Natural killer cell (primary cell): ENCODE results near the gene LAMA5. TPM values are rescaled to one million over a fixed set of nuclear protein-coding genes. Genes with fewer than 3 reads are reported as not detected.

Experiments used
- ATAC-seq, 3 donors: fragments of 150-1000 bp in 2 of 3; fragments of 200-7000 bp in 1 of 3; cut with Tn5 transposase; 1 replicate in 1 of 3; 2 replicates in 2 of 3; pipeline ENCODE4 v1.10.0; 2021; ENCODE audit warnings: mild to moderate bottlenecking in 2 of 3, moderate library complexity in 2 of 3
- DNase-seq, 2 donors: peaks; one replicate each; pipeline versions ENCODE4 v3.0.0 to v3.0.0-alpha.2; 2013 to 2021; ENCODE audit warnings: mixed read lengths in 1 of 2
- H3K27ac ChIP-seq: one replicate; pipeline ENCODE4 v1.5.1; 2013; ENCODE audit warnings: mild to moderate bottlenecking, low read length
- H3K27me3 ChIP-seq: one replicate; pipeline ENCODE4 v1.6.1; 2013; ENCODE audit warnings: low read length; ENCODE audit not compliant: control insufficient read depth, insufficient read depth
- H3K36me3 ChIP-seq: one replicate; pipeline ENCODE4 v1.6.1; 2013; ENCODE audit warnings: low read length; ENCODE audit not compliant: control insufficient read depth, insufficient read depth
- H3K4me1 ChIP-seq: one replicate; pipeline ENCODE4 v1.6.1; 2013; ENCODE audit warnings: low read length; ENCODE audit not compliant: control insufficient read depth, insufficient read depth
- H3K4me3 ChIP-seq: one replicate; pipeline ENCODE4 v1.5.1; 2013; ENCODE audit warnings: low read length
- H3K9me3 ChIP-seq: one replicate; pipeline ENCODE4 v1.6.1; 2013; ENCODE audit warnings: low read length; ENCODE audit not compliant: control insufficient read depth, insufficient read depth
- H3K27ac Mint-ChIP-seq, 2 donors: one replicate each; pipeline ENCODE4 v1.8.0; 2022; ENCODE audit warnings: mild to moderate bottlenecking in 2 of 2, mixed read lengths in 2 of 2, moderate library complexity in 1 of 2
- H3K27me3 Mint-ChIP-seq, 2 donors: one replicate each; pipeline ENCODE4 v1.8.0; 2022; ENCODE audit warnings: low read depth in 2 of 2, mixed read lengths in 2 of 2
- H3K36me3 Mint-ChIP-seq: one replicate; pipeline ENCODE4 v1.8.0; 2022; ENCODE audit warnings: mixed read lengths
- H3K4me1 Mint-ChIP-seq, 2 donors: one replicate each; pipeline ENCODE4 v1.8.0; 2022; ENCODE audit warnings: mixed read lengths in 2 of 2
- H3K4me3 Mint-ChIP-seq: one replicate; pipeline ENCODE4 v1.8.0; 2022; ENCODE audit warnings: mild to moderate bottlenecking, moderate library complexity, mixed read lengths
- H3K9me3 Mint-ChIP-seq, 2 donors: one replicate each; pipeline ENCODE4 v1.8.0; 2022; ENCODE audit warnings: mixed read lengths in 2 of 2
- CTCF ChIP-seq: fragments of 200-600 bp; IDR thresholded peaks from one replicate; pipeline ENCODE4 v1.8.0; 2022; ENCODE audit warnings: antibody characterized with exemption
- WGBS: methylation state at CpG from one replicate; pipeline ENCODE4 v1.1.7; 2013; ENCODE audit warnings: missing lambda C conversion rate; ENCODE audit not compliant: insufficient coverage; 5-methylcytosine and 5-hydroxymethylcytosine counted together
- intact Hi-C: fragments of 100-400 bp; cut with micrococcal nuclease; formaldehyde crosslinking; loops from one replicate; pipeline ENCODE4 v1.14.2; 2022
- total RNA-seq, 4 donors: library from RNA; stranded (reverse); fragments of 120-200 nt in 1 of 4; gene quantifications; one replicate each; pipeline versions ENCODE4 v1.2.3 to v1.2.4, GENCODE V29; 2013 to 2022

The LAMA5 gene
- total RNA-seq, 3 donors from 2014 or later (not counting 1 experiment from before 2014, with no cell fraction given): 1.0 to 4.3 (median 1.4) TPM

DNA sequence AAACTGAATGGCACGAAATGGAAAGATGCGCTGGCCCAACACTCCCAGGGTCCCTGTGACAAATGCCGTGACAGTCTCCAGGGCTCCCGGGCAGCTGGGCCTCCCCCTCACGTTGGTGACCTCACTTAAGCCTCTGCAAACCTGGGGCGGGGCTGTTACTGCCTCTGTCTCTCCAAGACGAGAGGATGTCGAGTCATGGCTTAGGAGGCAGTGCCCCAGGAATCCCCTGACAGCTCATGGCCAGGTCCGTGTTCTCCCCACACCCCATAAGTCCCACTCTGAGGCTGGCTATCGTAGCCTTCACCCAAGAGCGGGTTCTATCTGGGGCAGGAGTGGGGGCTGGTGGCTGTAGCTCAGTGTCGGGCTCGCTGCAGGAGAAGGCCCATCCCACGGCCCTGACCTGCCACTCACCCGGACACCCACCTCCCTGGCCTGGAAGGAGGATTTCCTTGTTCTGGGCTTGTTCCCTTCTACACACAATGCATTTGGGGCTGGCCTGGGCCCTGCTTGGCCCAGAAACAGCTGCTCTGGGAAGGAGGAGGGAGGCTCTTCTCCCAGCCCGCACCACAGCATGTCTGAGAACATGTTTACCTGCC, 14.2 kb upstream of the LAMA5 start:
- no peak for TF ChIP-seq CTCF
- H3K4me1 Mint-ChIP-seq: peaks cover 15 to 27% of the 10 kb centered on the region in 2 donors
- peaks cover 4 to 5% of the 10 kb centered on the region in 2 donors for H3K9me3 Mint-ChIP-seq
- WGBS: 86% methylated on average over 16 of the region's 16 CpGs
- ATAC-seq (no peak), DNase-seq (no peak)
- no peak overlapping the region for H3K4me3 Mint-ChIP-seq
- H3K36me3 Mint-ChIP-seq: no peaks in the 10 kb centered on the region
- Histone ChIP-seq H3K27ac (no peak overlapping the region), H3K4me1 (peaks cover 14% of the 10 kb centered on the region), H3K27me3 (no peaks in the 10 kb centered on the region), H3K9me3 (no peaks in the 10 kb centered on the region), H3K36me3 (no peaks in the 10 kb centered on the region), H3K4me3 (no peak overlapping the region)
- peak overlapping the region in 1 of 2 donors; percentile 54 for H3K27ac Mint-ChIP-seq
- no peaks in the 10 kb centered on the region for H3K27me3 Mint-ChIP-seq
- intact Hi-C loops: loop anchor here (10.0 kb wide), 1 partner anchor 366 kb away; no protein-coding TSS in a partner anchor

DNA sequence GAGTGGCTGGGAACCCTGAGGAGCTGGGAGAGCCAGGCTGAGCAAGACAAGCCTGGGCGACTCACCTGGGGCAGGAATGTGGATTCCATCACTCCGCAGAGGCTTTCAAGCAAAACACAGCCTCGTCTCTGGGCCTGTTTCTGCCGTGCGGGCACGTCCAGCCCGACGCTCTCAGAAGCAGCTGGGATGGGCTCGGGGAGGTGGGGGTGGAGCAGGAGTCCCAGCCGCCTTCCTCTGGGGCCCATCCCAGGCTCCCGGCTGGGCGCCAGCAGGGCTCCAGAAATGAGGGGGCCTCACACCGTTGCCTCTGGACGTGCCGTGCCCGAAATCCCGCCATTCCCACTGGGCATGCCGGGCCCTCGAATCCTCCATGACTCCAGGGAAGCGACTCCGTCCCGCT, 11.1 kb upstream of the LAMA5 start:
- H3K36me3 ChIP-seq: no peaks in the 10 kb centered on the region
- Mint-ChIP-seq H3K27ac (no peak overlapping the region), H3K4me3 (no peak overlapping the region), H3K27me3 (peaks cover 0 to 5% of the 10 kb centered on the region in 2 donors), H3K36me3 (no peaks in the 10 kb centered on the region), H3K4me1 (peaks cover 5 to 12% of the 10 kb centered on the region in 2 donors), H3K9me3 (peaks cover 4 to 5% of the 10 kb centered on the region in 2 donors)
- peaks cover 6% of the 10 kb centered on the region for H3K4me1 ChIP-seq
- no peak overlapping the region for H3K4me3 ChIP-seq
- no peak for ATAC-seq
- no peak for TF ChIP-seq CTCF
- DNase-seq: no peak
- intact Hi-C loops: no loop called here
- 94% methylated on average over 22 of the region's 22 CpGs for WGBS
- no peak overlapping the region for H3K27ac ChIP-seq
- H3K27me3 ChIP-seq: no peaks in the 10 kb centered on the region
- H3K9me3 ChIP-seq: no peaks in the 10 kb centered on the region

DNA sequence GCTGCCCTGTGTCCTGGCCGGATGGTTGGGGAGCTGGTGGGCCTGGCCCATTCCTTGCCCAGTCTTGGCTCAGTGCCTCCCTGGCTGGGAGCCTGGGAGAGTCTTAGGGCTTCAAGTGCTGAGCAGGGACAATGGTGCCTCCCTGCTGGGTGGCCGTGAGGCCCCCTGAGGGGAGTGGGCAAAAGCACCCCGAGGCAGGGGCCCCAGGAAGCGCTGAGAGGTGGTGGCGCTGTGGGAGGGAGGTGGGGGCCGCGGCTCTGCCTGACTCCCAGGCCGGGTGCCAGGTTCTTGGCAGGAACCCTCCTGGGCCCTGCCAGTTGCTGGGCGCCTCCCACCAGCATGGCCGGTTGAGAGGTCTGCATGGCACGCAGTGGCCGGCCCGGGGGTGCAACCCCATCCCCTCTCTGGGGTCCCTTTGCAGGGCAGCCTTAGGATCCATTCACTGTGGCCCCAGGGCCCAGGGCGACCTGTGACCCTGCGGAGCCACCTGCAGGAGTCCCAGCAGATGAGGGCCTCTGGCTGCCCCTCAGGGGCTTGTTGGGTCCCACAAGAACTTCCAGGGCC, 10.6 kb upstream of the LAMA5 start:
- Mint-ChIP-seq H3K9me3 (peaks cover 4 to 5% of the 10 kb centered on the region in 2 donors), H3K27ac (no peak overlapping the region), H3K4me3 (no peak overlapping the region), H3K36me3 (no peaks in the 10 kb centered on the region), H3K4me1 (peaks cover 2 to 9% of the 10 kb centered on the region in 2 donors), H3K27me3 (peaks cover 0 to 10% of the 10 kb centered on the region in 2 donors)
- no peak for ATAC-seq
- Histone ChIP-seq H3K27ac (no peak overlapping the region), H3K36me3 (no peaks in the 10 kb centered on the region), H3K9me3 (no peaks in the 10 kb centered on the region), H3K4me3 (no peak overlapping the region), H3K27me3 (no peaks in the 10 kb centered on the region), H3K4me1 (peaks cover 4% of the 10 kb centered on the region)
- intact Hi-C loops: no loop called here
- TF ChIP-seq CTCF: no peak
- DNase-seq: no peak
- WGBS: 85% methylated on average over 15 of the region's 15 CpGs

DNA sequence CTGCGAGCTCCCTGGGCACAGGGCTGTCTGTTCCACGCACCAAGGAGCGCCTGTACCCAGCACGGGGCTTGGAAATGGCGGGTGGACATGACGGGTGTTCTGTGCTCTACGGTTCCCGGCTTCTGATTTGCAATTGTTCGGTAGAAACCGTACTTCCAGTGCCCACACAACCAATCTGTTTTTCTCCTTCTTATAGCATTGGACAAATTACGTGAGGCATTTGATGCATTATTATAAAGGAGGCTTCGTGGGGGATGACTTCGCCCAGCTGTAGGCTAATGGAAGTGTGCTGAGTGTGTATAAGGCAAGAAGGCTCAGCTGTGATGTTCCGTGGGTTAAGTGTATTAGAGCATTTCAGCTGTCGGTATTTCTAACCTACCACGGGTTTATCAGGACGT, 10.0 kb upstream of the LAMA5 start:
- Histone ChIP-seq H3K27me3 (no peaks in the 10 kb centered on the region), H3K36me3 (no peaks in the 10 kb centered on the region), H3K4me3 (no peak overlapping the region), H3K27ac (no peak overlapping the region), H3K4me1 (no peaks in the 10 kb centered on the region), H3K9me3 (no peaks in the 10 kb centered on the region)
- Mint-ChIP-seq H3K9me3 (peaks cover 4% of the 10 kb centered on the region in 2 donors), H3K27ac (no peak overlapping the region), H3K36me3 (no peaks in the 10 kb centered on the region), H3K4me3 (no peak overlapping the region), H3K27me3 (peaks cover 0 to 10% of the 10 kb centered on the region in 2 donors), H3K4me1 (peaks cover 0 to 4% of the 10 kb centered on the region in 2 donors)
- DNase-seq (no peak), ATAC-seq (no peak)
- no peak for TF ChIP-seq CTCF
- intact Hi-C loops: no loop called here
- 96% methylated on average over 17 of the region's 17 CpGs for WGBS
